Coronary artery (tissue), 2 donors: Measurements from ENCODE around the gene TIPIN.
A peak's percentile ranks its signal among the peaks of the same experiment; 100 is the strongest.

Source experiments
- DNase-seq: peaks from one replicate; pipeline ENCODE4 v3.0.0-alpha.2; 2017; ENCODE audit warnings: low spot score
- H3K27ac ChIP-seq, 2 donors: fragments of 200-600 bp; sonication (generic); one replicate each; pipeline ENCODE4 v1.5.1; 2016 to 2019
- H3K4me3 ChIP-seq: fragments of 200-600 bp; sonication (generic); 2 replicates; pipeline ENCODE4 v1.5.1; 2016; ENCODE audit warnings: mild to moderate bottlenecking, moderate library complexity
- TF ChIP-seq, protein P1 (sequence below): fragments of 200-600 bp; sonication (generic); IDR thresholded peaks from one replicate; pipeline ENCODE4 v1.5.1; 2019; ENCODE audit warnings: antibody characterized with exemption

TIPIN gene

DNA sequence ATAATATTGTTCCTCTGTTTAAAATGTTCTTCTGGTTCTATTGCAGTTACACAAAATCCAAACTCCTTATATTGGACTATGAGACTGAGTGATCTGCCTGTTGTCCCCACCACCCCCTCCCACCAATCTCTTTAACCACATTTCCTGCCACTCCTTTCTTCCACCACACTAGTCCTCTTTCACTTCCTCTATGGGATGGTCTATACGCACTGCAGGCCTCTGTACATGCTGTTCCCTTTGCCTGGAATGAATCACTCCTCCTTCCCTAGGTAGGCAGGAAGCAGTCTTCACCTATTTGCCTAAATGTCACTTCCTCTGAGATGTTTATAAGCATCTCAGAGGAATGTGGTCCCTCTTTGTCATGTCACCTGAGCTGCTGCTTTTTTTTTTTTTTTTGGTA, 34.2 kb upstream of the TIPIN start:
- no peak for DNase-seq
- no peak overlapping the region for H3K27ac ChIP-seq
- TF ChIP-seq, protein P1, sequence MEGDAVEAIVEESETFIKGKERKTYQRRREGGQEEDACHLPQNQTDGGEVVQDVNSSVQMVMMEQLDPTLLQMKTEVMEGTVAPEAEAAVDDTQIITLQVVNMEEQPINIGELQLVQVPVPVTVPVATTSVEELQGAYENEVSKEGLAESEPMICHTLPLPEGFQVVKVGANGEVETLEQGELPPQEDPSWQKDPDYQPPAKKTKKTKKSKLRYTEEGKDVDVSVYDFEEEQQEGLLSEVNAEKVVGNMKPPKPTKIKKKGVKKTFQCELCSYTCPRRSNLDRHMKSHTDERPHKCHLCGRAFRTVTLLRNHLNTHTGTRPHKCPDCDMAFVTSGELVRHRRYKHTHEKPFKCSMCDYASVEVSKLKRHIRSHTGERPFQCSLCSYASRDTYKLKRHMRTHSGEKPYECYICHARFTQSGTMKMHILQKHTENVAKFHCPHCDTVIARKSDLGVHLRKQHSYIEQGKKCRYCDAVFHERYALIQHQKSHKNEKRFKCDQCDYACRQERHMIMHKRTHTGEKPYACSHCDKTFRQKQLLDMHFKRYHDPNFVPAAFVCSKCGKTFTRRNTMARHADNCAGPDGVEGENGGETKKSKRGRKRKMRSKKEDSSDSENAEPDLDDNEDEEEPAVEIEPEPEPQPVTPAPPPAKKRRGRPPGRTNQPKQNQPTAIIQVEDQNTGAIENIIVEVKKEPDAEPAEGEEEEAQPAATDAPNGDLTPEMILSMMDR = no peak
- no peak overlapping the region for H3K4me3 ChIP-seq

DNA sequence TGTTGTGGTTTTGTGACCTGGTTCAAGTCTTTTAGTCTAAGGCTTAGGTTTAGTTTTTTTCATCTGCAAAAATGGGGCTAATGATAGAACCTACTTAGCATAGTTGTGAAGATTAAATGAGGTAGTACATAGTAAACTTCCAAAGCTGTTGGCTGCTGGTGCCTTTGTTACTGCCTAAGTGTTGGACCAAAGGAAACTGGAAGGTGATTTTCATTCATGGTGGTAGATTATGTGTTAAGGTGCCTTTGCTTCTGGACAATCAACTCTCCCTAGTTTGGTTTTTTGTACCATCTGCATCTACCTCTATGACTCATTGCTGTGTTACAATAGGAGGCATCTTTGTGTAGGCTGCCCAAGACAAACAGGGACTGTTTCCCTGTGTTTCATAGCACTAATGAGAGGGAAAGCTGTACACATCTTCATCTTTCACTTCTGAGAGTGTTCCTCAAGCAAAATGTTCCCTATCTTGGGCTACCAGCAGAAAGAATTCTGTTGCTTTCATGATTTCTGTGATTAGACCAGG, 33.4 kb upstream of the TIPIN start:
- TF ChIP-seq, protein P1 = no peak
- DNase-seq = no peak
- no peak overlapping the region for H3K4me3 ChIP-seq
- H3K27ac ChIP-seq = no peak overlapping the region

DNA sequence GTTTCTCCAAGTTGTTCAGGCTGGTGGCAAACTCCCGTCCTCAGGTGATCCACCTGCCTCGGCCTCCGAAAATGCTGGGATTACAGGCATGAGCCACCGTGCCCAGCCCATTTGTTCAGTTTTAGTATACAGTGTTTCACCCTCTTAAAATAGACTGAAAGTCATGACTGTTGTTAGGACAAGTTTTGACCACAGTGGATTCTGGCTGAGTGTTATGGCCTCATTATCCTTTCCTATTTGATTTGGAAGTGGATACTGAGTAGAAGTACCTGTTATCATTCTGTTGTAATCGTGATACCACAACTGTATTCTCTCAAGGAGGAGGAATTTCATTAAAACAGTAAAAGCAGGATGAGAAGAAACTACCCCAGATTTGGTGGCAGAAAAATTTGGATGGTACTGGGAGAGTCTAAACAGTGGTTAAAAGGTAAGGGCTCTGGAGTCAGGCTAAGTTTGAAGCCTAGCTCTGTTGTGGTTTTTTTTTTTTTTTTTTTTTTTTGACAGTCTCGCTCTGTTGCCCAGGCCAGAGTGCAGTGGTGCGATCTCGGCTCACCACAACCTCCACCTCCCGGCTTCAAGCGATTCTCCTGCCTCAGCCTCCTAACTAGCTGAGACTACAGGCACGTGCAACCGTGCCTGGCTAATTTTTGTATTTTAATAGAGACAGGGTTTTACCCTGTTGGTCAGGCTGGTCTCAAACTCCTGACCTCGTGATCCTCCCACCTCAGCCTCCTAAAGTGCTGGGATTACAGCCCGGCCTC, 32.8 kb upstream of the TIPIN start:
- DNase-seq = no peak
- H3K4me3 ChIP-seq = no peak overlapping the region
- TF ChIP-seq, protein P1 = no peak
- no peak overlapping the region for H3K27ac ChIP-seq

DNA sequence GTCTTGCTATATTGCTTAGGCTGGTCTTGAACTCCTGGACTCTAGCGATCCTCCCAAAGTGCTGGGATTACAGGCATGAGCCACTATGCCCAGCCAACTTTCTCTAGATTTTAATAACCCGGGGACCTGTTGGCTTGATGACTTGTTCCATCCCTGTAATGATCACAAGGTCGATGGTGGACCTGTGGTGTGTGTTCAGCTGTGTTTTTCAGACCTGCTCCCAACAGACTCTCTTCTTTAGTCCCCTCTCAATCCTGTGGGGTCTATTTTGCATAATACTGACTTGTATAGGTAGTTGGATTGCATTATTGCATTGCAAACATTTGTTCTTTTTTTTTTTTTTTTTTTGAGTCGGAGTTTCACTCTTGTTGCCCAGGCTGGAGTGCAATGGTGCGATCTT, 32.1 kb upstream of the TIPIN start:
- TF ChIP-seq, protein P1 = no peak
- H3K4me3 ChIP-seq = peak overlapping the region; percentile 92
- DNase-seq = no peak
- no peak overlapping the region for H3K27ac ChIP-seq

DNA sequence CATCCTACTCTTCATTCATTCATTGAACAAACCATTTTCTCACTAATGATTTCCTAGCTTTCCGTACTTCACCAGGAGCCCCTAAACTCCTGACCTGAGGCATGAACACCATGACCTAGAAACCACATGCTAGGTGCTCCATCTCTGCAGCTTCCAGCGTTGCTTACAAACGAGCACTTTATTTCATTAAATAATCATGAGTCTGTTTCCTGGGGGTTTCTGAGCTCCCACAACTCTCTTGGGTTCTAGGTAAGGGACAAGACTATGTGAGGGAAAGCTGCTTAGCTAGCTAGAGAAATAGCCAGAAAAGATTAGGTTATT, 31.5 kb upstream of the TIPIN start:
- H3K4me3 ChIP-seq = peak overlapping the region; percentile 92
- no peak for DNase-seq
- peak overlapping the region; percentile 88 to 96 for H3K27ac ChIP-seq
- TF ChIP-seq, protein P1 = no peak

DNA sequence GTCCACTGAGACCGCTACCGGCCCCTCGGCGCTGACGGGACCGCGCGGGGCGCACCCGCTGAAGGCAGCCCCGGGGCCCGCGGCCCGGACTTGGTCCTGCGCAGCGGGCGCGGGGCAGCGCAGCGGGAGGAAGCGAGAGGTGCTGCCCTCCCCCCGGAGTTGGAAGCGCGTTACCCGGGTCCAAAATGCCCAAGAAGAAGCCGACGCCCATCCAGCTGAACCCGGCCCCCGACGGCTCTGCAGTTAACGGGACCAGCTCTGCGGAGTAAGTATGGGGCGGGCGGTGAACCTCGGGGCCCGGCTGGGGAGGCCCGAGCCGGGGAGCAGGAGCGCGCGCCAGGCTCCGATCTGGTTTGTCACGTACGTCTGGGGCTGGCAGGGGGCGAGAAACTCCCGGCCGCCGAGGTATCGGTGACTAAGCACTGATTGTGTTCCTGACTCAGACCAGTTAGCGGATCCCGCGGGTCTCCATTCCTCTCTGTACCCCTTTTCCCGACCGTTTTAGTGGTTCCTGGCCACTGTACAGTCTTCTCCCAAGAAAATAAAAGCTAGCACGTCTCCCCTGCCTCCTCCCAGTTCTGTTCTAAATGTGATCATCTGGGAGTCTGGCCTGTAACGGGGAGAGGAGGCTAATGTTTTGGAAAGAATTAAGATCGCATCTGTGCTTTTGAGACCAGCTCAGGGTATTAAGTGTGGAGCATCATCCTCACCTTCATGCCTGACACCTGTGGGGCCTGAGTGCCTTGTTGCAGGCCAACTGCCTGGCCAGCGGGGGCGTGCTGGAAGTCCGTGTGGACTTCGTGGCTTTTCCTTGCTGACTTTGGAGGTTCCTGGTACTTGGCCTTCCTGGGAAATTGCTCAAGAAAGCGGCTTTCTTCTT, 30.9 kb upstream of the TIPIN start:
- H3K4me3 ChIP-seq = peak overlapping the region; percentile 92
- peak; percentile 85 for DNase-seq
- TF ChIP-seq, protein P1 = no peak
- peak overlapping the region; percentile 88 to 96 for H3K27ac ChIP-seq
